LNCaP clone FGC (cell line): ENCODE measurements around the gene SLC25A33.

Experiments used
- DNase-seq: peaks from one replicate; pipeline ENCODE4 v3.0.0-alpha.2; 2011; ENCODE audit warnings: low read depth
- H3K4me3 ChIP-seq: 2 replicates; pipeline ENCODE4 v1.5.1; 2011; ENCODE audit warnings: mild to moderate bottlenecking, low read depth, low read length, control low read depth
- TF ChIP-seq, protein P1 (sequence below): IDR thresholded peaks from 2 replicates; pipeline ENCODE4 v1.5.1; 2012; ENCODE audit warnings: mild to moderate bottlenecking; ENCODE audit not compliant: control insufficient read depth, insufficient read depth; ENCODE audit errors: extremely low read depth

The SLC25A33 gene

GRCh38 chr1:9603307-9603706, 64.0 kb downstream of the SLC25A33 start:
- TF ChIP-seq, protein P1, sequence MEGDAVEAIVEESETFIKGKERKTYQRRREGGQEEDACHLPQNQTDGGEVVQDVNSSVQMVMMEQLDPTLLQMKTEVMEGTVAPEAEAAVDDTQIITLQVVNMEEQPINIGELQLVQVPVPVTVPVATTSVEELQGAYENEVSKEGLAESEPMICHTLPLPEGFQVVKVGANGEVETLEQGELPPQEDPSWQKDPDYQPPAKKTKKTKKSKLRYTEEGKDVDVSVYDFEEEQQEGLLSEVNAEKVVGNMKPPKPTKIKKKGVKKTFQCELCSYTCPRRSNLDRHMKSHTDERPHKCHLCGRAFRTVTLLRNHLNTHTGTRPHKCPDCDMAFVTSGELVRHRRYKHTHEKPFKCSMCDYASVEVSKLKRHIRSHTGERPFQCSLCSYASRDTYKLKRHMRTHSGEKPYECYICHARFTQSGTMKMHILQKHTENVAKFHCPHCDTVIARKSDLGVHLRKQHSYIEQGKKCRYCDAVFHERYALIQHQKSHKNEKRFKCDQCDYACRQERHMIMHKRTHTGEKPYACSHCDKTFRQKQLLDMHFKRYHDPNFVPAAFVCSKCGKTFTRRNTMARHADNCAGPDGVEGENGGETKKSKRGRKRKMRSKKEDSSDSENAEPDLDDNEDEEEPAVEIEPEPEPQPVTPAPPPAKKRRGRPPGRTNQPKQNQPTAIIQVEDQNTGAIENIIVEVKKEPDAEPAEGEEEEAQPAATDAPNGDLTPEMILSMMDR, result no peak
- H3K4me3 ChIP-seq, result no peak overlapping the region

DNA sequence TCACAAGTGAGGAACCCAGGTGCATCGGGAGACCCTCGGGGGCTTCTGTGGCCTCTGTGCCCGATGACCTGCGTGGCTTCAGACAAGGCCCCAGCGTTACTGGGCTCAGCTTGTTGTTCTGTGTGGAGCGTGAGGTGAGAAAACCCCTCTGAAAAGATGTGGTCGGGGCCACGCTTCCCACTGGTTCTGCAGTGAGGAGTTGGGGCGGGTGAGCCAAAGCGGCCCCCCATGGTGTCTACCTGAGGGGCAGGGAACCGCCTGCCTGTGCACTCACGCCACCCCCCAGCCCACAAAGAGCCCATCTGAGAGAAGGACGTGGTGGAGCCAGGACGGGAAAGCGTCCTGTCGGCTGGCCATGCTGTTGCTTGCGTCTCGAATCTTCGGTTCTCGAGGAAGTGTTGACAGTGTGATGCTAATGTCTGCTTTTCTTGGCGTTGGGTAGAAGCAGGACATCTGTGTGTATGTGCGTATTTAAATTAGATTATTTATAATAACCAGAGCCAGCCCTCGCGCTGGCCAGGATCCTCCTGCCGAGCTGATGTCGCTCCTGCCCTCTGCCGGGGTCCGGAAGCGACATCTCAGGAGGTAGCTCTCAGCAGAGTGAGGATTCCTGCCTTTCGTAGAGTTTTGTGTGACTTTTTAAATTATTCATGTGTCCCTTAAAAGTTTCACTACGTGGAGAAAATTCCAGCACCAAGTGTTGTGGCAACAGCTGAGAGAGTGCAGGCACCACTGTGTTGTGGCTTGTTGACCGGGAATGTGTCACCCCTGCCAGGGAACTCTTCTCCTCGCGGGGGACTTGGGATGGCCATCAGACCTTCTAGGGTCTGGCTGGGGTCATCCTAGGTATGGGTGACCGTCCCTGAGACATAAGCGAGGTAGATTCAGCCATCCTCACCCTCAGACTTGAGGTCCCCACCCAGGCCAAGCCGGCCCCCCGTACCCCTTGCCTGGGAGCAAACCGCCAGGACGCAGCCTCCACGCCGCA, 64.8 kb downstream of the SLC25A33 start:
- no peak overlapping the region for H3K4me3 ChIP-seq
- DNase-seq, result no peak
- TF ChIP-seq, protein P1, result no peak

More at GRCh38 chr1:9603307-9603706, 64.0 kb downstream of the SLC25A33 start:
- no peak for DNase-seq

DNA sequence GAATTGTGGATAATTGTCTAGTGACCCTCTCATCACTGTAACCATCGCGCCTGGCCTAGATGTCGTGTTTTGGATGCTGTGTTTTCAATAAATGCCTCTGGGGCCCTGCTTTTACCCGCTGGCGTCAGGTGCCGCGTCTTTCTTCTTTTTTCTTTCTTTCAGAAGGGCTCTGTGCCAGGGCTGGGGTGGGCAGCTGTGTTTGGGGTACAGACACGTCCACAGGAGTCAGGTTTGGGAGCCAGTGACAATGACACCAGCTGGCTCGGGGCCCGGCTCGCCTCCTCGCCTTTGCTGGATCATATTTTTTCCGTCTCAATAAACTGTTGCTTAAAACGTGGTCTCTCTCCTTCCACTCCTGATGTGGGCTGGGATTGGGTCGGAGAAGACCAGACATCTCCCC, 65.6 kb downstream of the SLC25A33 start:
- no peak overlapping the region for H3K4me3 ChIP-seq
- DNase-seq, result no peak
- TF ChIP-seq, protein P1, result no peak

- DNase-seq, result no peak
- TF ChIP-seq, protein P1, result no peak
- H3K4me3 ChIP-seq, result no peak overlapping the region
These were observed 66.7 kb downstream of the SLC25A33 start for GRCh38 chr1:9605946-9606455.

GRCh38 chr1:9606458-9606857, 67.2 kb downstream of the SLC25A33 start:
- no peak for DNase-seq

GRCh38 chr1:9606948-9607347, 67.7 kb downstream of the SLC25A33 start:
- TF ChIP-seq, protein P1, result no peak
- peak; percentile 87 for DNase-seq

More at GRCh38 chr1:9606458-9606857, 67.2 kb downstream of the SLC25A33 start:
- H3K4me3 ChIP-seq, result no peak overlapping the region
- TF ChIP-seq, protein P1, result no peak

More at GRCh38 chr1:9606948-9607347, 67.7 kb downstream of the SLC25A33 start:
- H3K4me3 ChIP-seq, result no peak overlapping the region
